Measurements from ENCODE around the gene XXYLT1.

DNA sequence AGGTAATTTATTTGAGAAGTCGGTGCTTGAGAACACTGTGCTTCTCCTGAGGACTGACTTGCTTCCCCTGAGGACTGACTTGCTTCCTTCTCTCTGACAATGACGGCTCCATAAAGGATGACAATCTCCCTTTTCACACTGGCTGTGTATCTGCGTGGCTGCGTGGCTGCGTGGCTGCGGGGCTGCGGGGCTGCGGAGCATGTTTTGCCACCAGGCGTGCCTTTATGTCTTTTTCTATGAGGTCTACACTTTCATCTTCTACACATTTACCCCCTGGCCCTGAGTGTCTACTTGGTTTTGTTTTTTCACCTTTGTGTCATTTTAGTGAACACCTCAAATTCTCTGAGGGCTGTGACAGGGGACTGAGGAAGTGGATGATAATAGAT lies 89.9 kb downstream of the XXYLT1 start:
- TF ChIP-seq ZNF621 (tag by site-specific recombination; IDR thresholded peaks at IDR 0.05) = no peak
- TF ChIP-seq, protein P1, sequence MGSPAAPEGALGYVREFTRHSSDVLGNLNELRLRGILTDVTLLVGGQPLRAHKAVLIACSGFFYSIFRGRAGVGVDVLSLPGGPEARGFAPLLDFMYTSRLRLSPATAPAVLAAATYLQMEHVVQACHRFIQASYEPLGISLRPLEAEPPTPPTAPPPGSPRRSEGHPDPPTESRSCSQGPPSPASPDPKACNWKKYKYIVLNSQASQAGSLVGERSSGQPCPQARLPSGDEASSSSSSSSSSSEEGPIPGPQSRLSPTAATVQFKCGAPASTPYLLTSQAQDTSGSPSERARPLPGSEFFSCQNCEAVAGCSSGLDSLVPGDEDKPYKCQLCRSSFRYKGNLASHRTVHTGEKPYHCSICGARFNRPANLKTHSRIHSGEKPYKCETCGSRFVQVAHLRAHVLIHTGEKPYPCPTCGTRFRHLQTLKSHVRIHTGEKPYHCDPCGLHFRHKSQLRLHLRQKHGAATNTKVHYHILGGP (tag by site-specific recombination; IDR thresholded peaks at IDR 0.05) = no peak
- no peak for TF ChIP-seq ZNF791 (tag by site-specific recombination; IDR thresholded peaks at IDR 0.05)
- TF ChIP-seq, protein P2, sequence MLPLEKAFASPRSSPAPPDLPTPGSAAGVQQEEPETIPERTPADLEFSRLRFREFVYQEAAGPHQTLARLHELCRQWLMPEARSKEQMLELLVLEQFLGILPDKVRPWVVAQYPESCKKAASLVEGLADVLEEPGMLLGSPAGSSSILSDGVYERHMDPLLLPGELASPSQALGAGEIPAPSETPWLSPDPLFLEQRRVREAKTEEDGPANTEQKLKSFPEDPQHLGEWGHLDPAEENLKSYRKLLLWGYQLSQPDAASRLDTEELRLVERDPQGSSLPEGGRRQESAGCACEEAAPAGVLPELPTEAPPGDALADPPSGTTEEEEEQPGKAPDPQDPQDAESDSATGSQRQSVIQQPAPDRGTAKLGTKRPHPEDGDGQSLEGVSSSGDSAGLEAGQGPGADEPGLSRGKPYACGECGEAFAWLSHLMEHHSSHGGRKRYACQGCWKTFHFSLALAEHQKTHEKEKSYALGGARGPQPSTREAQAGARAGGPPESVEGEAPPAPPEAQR (tag by site-specific recombination; IDR thresholded peaks at IDR 0.05) = no peak
- TF ChIP-seq, protein P3, sequence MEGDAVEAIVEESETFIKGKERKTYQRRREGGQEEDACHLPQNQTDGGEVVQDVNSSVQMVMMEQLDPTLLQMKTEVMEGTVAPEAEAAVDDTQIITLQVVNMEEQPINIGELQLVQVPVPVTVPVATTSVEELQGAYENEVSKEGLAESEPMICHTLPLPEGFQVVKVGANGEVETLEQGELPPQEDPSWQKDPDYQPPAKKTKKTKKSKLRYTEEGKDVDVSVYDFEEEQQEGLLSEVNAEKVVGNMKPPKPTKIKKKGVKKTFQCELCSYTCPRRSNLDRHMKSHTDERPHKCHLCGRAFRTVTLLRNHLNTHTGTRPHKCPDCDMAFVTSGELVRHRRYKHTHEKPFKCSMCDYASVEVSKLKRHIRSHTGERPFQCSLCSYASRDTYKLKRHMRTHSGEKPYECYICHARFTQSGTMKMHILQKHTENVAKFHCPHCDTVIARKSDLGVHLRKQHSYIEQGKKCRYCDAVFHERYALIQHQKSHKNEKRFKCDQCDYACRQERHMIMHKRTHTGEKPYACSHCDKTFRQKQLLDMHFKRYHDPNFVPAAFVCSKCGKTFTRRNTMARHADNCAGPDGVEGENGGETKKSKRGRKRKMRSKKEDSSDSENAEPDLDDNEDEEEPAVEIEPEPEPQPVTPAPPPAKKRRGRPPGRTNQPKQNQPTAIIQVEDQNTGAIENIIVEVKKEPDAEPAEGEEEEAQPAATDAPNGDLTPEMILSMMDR (tag by site-specific recombination; IDR thresholded peaks at IDR 0.05) = no peak
- TF ChIP-seq ZSCAN16 (tag by site-specific recombination; IDR thresholded peaks at IDR 0.05) = no peak
- TF ChIP-seq, protein P4, sequence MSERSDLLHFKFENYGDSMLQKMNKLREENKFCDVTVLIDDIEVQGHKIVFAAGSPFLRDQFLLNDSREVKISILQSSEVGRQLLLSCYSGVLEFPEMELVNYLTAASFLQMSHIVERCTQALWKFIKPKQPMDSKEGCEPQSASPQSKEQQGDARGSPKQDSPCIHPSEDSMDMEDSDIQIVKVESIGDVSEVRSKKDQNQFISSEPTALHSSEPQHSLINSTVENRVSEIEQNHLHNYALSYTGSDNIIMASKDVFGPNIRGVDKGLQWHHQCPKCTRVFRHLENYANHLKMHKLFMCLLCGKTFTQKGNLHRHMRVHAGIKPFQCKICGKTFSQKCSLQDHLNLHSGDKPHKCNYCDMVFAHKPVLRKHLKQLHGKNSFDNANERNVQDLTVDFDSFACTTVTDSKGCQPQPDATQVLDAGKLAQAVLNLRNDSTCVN (tag by site-specific recombination; optimal IDR thresholded peaks at IDR 0.05) = no peak
- no peak for TF ChIP-seq ZNF768 (tag by site-specific recombination; IDR thresholded peaks at IDR 0.05)
- no peak for TF ChIP-seq RBAK (tag by site-specific recombination; IDR thresholded peaks at IDR 0.05)

All from HEK293 (cell line).